HG03045 (cell line): Measurements from ENCODE around the gene SPATA1.

Source experiments
- ATAC-seq: cut with Tn5 transposase; IDR thresholded peaks from one replicate; pipeline ENCODE4 v1.9.1; 2021; ENCODE audit warnings: mild to moderate bottlenecking, moderate library complexity; ENCODE audit not compliant: unreplicated experiment

SPATA1 gene

DNA sequence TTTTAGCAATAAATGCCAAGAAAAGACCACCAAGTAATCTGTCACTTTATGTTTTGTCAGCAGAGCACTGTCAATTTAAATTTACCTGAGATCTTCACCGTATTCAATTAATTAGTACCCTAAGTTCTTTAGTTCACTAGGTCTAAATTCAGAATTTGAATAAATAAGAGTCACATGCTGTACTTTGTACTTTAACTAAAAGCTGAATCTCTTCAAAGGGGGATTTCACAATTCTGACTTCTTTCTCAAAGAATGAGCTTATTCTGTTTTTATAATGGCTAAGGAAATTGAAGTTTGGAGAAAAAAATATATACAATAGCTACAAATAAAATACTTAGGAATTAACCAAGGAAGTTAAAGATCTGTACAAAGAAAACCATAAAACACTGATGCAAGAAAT is 2.3 kb downstream of the SPATA1 start:
- no peak for ATAC-seq

DNA sequence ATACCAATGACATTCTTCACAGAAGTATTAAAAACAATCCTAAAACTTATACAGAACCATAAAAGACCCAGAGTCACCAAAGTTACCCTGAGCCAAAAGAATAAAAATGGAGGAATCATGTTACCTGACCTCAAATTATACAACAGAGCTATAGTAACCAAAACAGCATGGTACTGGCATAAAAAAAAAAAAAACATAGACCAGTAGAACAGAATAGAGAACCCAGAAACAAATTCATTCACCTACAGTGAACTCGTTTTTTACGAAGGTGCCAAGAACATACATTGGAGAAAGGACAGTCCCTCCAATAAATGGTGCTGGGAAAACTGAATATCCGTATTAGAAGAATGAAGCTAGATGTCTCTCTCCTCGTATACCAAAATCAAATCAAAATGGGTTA is 2.8 kb downstream of the SPATA1 start:
- no peak for ATAC-seq

- no peak for ATAC-seq
These were observed 4.0 kb downstream of the SPATA1 start for GRCh38 chr1:84510165-84510564.

DNA sequence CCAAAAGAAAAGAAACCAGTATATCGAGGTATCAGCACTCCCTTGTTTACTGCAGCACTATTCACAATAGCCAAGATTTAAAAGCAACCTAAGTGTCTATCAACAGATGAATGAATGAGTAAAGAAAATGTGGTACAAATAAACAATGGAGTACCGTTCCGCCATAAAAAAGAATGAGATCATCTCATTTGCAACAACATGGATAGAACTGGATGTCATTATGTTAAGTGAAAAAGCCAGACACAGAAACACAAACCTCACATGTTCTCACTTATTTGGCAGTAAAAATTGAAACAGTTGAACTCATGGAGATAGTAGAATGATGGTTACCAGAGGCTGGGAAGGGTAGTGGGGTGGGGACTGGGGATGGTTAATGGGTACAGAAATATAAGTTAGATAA is 4.5 kb downstream of the SPATA1 start:
- no peak for ATAC-seq

DNA sequence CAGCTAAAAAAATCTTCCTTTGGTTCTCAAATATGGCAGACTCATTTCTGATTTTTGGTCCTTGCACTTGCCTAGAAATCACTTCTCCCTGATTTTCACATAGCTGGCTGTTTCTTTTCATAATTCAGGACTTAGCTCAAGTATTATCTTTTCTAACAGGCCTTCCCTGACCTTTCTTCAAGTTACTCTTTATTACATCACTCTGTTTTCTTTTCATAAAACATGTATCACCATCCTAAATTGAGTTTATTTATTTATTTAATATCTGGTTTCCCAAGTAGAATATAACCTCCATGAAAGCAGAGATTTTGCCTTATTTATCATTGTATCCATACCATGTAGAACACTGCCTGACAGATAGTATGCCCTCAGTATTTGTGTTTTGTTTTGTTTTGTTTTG is 18.4 kb downstream of the SPATA1 start:
- no peak for ATAC-seq

DNA sequence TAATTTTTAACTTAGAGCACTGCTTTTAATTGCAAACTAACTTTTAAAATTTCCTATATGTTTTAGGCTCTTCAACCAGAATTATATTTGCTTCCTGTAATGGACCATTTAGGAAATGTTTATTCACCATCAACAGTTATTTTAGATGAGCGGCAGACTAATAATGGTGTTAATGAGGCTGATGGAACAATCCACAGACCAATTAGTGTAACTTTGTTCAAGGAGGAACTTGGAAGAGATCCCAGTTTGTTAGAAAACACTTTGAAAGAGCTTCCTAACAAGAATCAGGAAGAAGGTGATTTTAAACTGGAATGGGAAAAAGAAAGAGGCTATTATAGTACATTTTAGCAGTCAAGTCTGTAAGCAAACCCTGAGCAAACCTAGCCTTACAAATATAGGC is 19.6 kb downstream of the SPATA1 start:
- ATAC-seq = no peak

GRCh38 chr1:84538599-84538998 is 32.4 kb downstream of the SPATA1 start:
- ATAC-seq = peak; percentile 55

DNA sequence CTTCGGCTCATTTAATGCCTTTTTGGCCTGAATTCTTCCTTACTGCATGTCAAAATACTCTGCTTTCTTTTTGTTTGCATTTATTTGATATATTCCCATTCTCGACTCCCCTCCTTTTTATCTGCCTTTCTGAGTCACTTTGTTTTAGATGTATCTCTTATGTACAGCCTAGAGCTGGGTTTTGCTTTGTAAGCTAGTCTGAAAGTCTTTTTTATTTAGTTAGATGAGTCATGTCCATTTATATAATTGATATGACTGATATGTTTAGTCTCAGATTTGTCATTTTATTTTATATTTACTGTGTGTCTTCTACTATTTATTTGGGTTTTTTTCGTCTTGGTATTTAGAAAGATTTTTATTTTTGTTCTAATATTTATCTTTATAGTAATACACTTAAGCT is 33.8 kb downstream of the SPATA1 start:
- no peak for ATAC-seq

- ATAC-seq = no peak
These were observed 34.6 kb downstream of the SPATA1 start for GRCh38 chr1:84540759-84541158.

DNA sequence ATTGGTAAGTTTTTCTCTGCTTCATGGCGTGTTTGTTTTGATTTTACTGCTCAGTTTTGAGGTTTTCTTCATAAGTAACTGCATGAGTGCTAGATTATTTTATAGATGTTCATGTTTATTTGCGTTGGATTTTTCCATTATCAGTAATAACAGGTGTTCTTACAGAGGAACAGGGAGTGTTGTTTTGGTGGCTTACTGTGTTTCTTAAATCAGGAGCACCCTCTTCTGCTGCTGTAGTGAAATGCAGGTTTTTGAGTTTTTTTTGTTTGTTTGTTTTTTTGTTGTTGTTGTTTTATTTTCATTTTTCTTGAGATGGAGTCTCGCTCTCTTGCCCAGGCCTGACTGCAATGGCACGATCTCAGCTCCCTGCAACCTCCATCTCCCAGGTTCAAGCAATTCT is 35.5 kb downstream of the SPATA1 start:
- ATAC-seq = no peak

GRCh38 chr1:84550826-84551225 is 44.6 kb downstream of the SPATA1 start:
- no peak for ATAC-seq

- ATAC-seq = no peak
These were observed 63.0 kb downstream of the SPATA1 start for GRCh38 chr1:84569216-84569615.

GRCh38 chr1:84570436-84571149 is 64.4 kb downstream of the SPATA1 start:
- no peak for ATAC-seq

DNA sequence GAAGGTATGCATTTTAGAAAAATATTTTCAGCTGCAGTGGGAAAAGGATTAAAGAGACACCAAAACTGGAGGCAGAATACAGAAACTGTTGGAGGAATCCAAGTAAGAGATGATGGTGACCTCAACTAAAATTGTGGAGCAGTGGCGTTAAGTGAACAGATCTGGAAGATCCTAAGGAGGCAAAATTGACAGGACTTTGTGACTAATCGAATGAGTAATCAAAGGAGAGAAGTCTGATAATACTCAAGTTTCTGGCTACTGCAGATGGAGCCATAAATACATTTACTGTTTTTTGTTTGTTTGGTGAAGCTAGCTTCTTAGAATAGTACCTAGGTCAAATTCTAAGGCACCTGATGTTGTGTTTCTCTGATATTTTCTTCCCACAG is 65.0 kb downstream of the SPATA1 start:
- ATAC-seq = no peak

- no peak for ATAC-seq
These were observed 67.3 kb downstream of the SPATA1 start for GRCh38 chr1:84573481-84573966.

GRCh38 chr1:84573967-84574842 is 68.0 kb downstream of the SPATA1 start, which contains the start of gene CTBS:
TSS of gene CTBS (minus strand) at chr1:84574440. CDS start at chr1:84574415, 25 bp downstream.
- ATAC-seq = peak; percentile 89

DNA sequence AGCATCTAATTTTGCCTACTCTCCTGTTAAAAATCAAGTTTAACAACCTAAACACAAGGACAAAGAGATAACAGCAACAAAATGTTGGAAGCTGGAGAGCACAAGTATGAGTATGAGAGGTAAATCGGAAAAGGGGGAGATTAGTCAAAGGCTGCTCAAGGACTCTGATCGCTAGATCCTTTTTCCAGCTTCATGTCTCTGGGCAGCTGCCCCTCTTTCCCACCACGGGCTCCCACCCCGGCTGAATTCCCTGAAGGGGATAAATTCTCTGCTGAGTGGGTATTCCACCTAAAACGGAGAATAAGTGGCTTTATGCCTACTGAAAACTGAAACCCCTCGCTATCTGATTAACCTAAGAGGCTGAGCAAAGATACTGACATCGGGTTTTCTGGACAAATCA is 68.8 kb downstream of the SPATA1 start:
- ATAC-seq = no peak

DNA sequence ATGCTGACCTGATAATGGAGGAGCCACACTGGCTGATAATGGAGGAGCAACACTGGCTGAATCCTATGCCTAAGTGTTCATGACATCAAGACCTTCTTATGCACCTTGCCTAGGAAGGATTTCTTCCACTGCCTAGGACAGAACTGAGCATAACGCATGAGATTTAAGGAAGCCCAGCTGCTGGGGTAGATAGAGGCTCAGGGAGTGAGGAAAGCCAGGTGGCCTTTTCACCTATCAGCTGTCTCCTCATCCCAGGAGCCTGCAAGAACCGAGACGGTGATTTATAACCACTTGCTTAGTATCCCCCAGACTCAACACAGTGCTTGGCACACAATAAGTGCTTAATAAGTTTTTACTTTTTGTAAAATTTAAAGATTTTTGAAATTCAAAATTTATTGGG is 75.5 kb downstream of the SPATA1 start:
- no peak for ATAC-seq

GRCh38 chr1:84582802-84583587 is 76.8 kb downstream of the SPATA1 start:
- no peak for ATAC-seq

- ATAC-seq = no peak
These were observed 77.5 kb downstream of the SPATA1 start for GRCh38 chr1:84583648-84584047.

- no peak for ATAC-seq
These were observed 77.9 kb downstream of the SPATA1 start for GRCh38 chr1:84584126-84584525.
